SK-N-SH treated with all-trans-retinoic acid at 6 μM for 48 hours (cell line): ENCODE measurements around the gene PURA.

ENCODE experiments used
- ATAC-seq: fragments of 200-7000 bp; cut with Tn5 transposase; 3 replicates; pipeline ENCODE4 v1.9.1; 2020; ENCODE audit warnings: mild to moderate bottlenecking, moderate library complexity
- ARNTL ChIP-seq: fragments of 450-650 bp; formaldehyde crosslinking; IDR thresholded peaks from 2 replicates; pipeline ENCODE4 v1.5.0; 2020; ENCODE audit warnings: low read depth, mild to moderate bottlenecking, moderate library complexity, borderline replicate concordance
- BACH2 ChIP-seq: fragments of 250-450 bp; sonication (Bioruptor Pico); IDR thresholded peaks from 2 replicates; pipeline ENCODE4 v1.9.0; 2021; ENCODE audit warnings: mild to moderate bottlenecking, borderline replicate concordance
- CREB5 ChIP-seq: fragments of 250-450 bp; sonication (Bioruptor Pico); IDR thresholded peaks from 2 replicates; pipeline ENCODE4 v1.5.1; 2020; ENCODE audit warnings: low read depth, mild to moderate bottlenecking, moderate library complexity
- CSDC2 ChIP-seq: fragments of 250-450 bp; sonication (Bioruptor Pico); IDR thresholded peaks from 2 replicates; pipeline ENCODE4 v1.5.0; 2020; ENCODE audit warnings: mild to moderate bottlenecking, moderate library complexity
- CSRNP3 ChIP-seq: fragments of 250-450 bp; sonication (Bioruptor Pico); IDR thresholded peaks from 2 replicates; pipeline ENCODE4 v1.5.1; 2021; ENCODE audit warnings: mild to moderate bottlenecking, moderate library complexity
- ESRRG ChIP-seq: fragments of 250-450 bp; sonication (Bioruptor Pico); IDR thresholded peaks from 2 replicates; pipeline ENCODE4 v1.6.1; 2021; ENCODE audit warnings: mild to moderate bottlenecking
- OSR1 ChIP-seq: fragments of 250-450 bp; sonication (Bioruptor Pico); IDR thresholded peaks from 2 replicates; pipeline ENCODE4 v1.8.0; 2022; ENCODE audit warnings: moderate library complexity, mild to moderate bottlenecking, inconsistent platforms
- PATZ1 ChIP-seq: fragments of 250-450 bp; sonication (Bioruptor Pico); IDR thresholded peaks from 2 replicates; pipeline ENCODE4 v1.8.0; 2020; ENCODE audit warnings: mild to moderate bottlenecking, moderate library complexity, borderline replicate concordance
- POU6F1 ChIP-seq: fragments of 250-450 bp; sonication (Bioruptor Pico); IDR thresholded peaks from 2 replicates; pipeline ENCODE4 v1.8.0; 2021; ENCODE audit warnings: low read depth, mild to moderate bottlenecking, moderate library complexity, borderline replicate concordance
- PPARA ChIP-seq: fragments of 250-450 bp; sonication (Bioruptor Pico); IDR thresholded peaks from 2 replicates; pipeline ENCODE4 v1.5.0; 2020; ENCODE audit warnings: mild to moderate bottlenecking, borderline replicate concordance
- RARB ChIP-seq: fragments of 250-450 bp; sonication (Bioruptor Pico); IDR thresholded peaks from 2 replicates; pipeline ENCODE4 v1.8.0; 2021; ENCODE audit warnings: mild to moderate bottlenecking, moderate library complexity
- SNAI2 ChIP-seq: fragments of 250-450 bp; sonication (Bioruptor Pico); IDR thresholded peaks from 2 replicates; pipeline ENCODE4 v1.5.0; 2020; ENCODE audit warnings: mild to moderate bottlenecking, moderate library complexity
- TCF4 ChIP-seq: fragments of 250-450 bp; sonication (Bioruptor Pico); IDR thresholded peaks from 2 replicates; pipeline ENCODE4 v1.8.0; 2021; ENCODE audit warnings: mild to moderate bottlenecking, moderate library complexity, borderline replicate concordance
- TOX ChIP-seq: fragments of 250-450 bp; sonication (Bioruptor Pico); IDR thresholded peaks from 2 replicates; pipeline ENCODE4 v1.8.0; 2021; ENCODE audit warnings: mild to moderate bottlenecking, moderate library complexity, borderline replicate concordance
- ZC3H10 ChIP-seq: fragments of 250-450 bp; sonication (Bioruptor Pico); IDR thresholded peaks from 2 replicates; pipeline ENCODE4 v1.5.1; 2021; ENCODE audit warnings: mild to moderate bottlenecking, moderate library complexity
- ZFP3 ChIP-seq: fragments of 250-450 bp; sonication (Bioruptor Pico); IDR thresholded peaks from 2 replicates; pipeline ENCODE4 v1.5.0; 2020; ENCODE audit warnings: mild to moderate bottlenecking, moderate library complexity
- ZFP30 ChIP-seq: fragments of 450-650 bp; formaldehyde crosslinking; IDR thresholded peaks from 2 replicates; pipeline ENCODE4 v1.5.0; 2022; ENCODE audit warnings: mild to moderate bottlenecking, moderate library complexity
- ZNF565 ChIP-seq: fragments of 450-650 bp; formaldehyde crosslinking; conservative IDR thresholded peaks from 2 replicates; pipeline ENCODE4 v1.5.0; 2020; ENCODE audit warnings: low read depth, mild to moderate bottlenecking, moderate library complexity
- ZNF70 ChIP-seq: fragments of 450-650 bp; formaldehyde crosslinking; IDR thresholded peaks from 2 replicates; pipeline ENCODE4 v1.5.0; 2020; ENCODE audit warnings: mild to moderate bottlenecking, moderate library complexity

The PURA gene

GRCh38 chr5:140136624-140137023, 22.7 kb downstream of the PURA start:
- no peak for ATAC-seq
- TF ChIP-seq RARB (no peak), ZFP30 (CRISPR knock-in tag) (no peak), ZFP3 (CRISPR knock-in tag) (no peak), BACH2 (CRISPR knock-in tag) (no peak), ZC3H10 (CRISPR knock-in tag) (no peak), POU6F1 (CRISPR knock-in tag) (no peak)

- ATAC-seq = no peak
- TF ChIP-seq ZFP30 (CRISPR knock-in tag) (no peak), ZNF70 (no peak), ARNTL (CRISPR knock-in tag) (no peak), ESRRG (CRISPR knock-in tag) (no peak), OSR1 (CRISPR knock-in tag) (no peak)
Observed at GRCh38 chr5:140140435-140140834, 26.5 kb downstream of the PURA start.

- ATAC-seq = no peak
- TF ChIP-seq TCF4 = no peak
- TF ChIP-seq CSRNP3 (CRISPR knock-in tag) = no peak
- TF ChIP-seq TOX (CRISPR knock-in tag) = no peak
- no peak for TF ChIP-seq PPARA (CRISPR knock-in tag)
- no peak for TF ChIP-seq ZNF70
- no peak for TF ChIP-seq PATZ1 (CRISPR knock-in tag)
Observed at GRCh38 chr5:140141241-140141640, 27.3 kb downstream of the PURA start.

- TF ChIP-seq PPARA (CRISPR knock-in tag) (no peak), ZFP30 (CRISPR knock-in tag) (no peak), CSRNP3 (CRISPR knock-in tag) (no peak)
- no peak for ATAC-seq
Observed at GRCh38 chr5:140142246-140142645, 28.3 kb downstream of the PURA start.

- TF ChIP-seq RARB (no peak), CREB5 (no peak), TOX (CRISPR knock-in tag) (no peak), ZC3H10 (CRISPR knock-in tag) (no peak), BACH2 (CRISPR knock-in tag) (no peak), CSDC2 (CRISPR knock-in tag) (no peak), ESRRG (CRISPR knock-in tag) (no peak), SNAI2 (CRISPR knock-in tag) (no peak), ZNF565 (CRISPR knock-in tag) (no peak)
Observed at GRCh38 chr5:140142856-140143255, 28.9 kb downstream of the PURA start.

More at GRCh38 chr5:140142856-140143255, 28.9 kb downstream of the PURA start:
- no peak for ATAC-seq
